HG03521 (cell line): Measurements from ENCODE around the gene TSPAN10.
"Not testable (repeated sequence)": the region's sequence is repeated elsewhere in the genome, so short reads cannot be mapped to it uniquely, and the experiment has no call there.

Experiments
- ATAC-seq: cut with Tn5 transposase; IDR thresholded peaks from one replicate; pipeline ENCODE4 v1.9.1; 2021; ENCODE audit warnings: mild to moderate bottlenecking, moderate library complexity; ENCODE audit not compliant: unreplicated experiment

TSPAN10 gene

GRCh38 chr17:81636505-81637288, at the start of gene TSPAN10, which contains the start of gene NPLOC4:
TSS of gene TSPAN10 (plus strand) at chr17:81637196. CDS start at chr17:81642413, 5,217 bp downstream.
TSS of gene NPLOC4 (minus strand) at chr17:81637112. CDS start at chr17:81636930, 182 bp downstream.
- ATAC-seq = peak; percentile 93

GRCh38 chr17:81589612-81590011, 47.4 kb upstream of the TSPAN10 start:
- ATAC-seq = no peak

DNA sequence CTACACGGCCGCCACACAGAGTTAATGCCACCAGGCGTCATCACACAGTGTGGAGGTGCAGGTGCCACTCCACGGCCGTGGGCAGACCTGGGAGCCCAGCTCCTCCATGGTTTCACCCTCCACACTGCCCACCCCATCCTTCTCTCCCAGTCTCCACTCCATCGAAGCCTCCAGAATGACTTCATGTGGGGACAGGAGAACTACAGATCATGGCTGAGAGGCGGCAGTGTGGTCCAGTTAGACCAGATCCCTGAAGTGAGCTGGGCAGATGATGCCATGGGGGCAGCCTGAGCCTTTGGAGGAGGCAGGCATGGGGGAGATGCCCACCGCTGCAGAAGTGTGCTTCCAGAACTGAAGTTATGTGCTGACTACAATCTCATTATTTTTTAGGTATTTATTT, 46.9 kb upstream of the TSPAN10 start:
- no peak for ATAC-seq

- ATAC-seq = no peak
These were observed 45.0 kb upstream of the TSPAN10 start for GRCh38 chr17:81591971-81592370.

DNA sequence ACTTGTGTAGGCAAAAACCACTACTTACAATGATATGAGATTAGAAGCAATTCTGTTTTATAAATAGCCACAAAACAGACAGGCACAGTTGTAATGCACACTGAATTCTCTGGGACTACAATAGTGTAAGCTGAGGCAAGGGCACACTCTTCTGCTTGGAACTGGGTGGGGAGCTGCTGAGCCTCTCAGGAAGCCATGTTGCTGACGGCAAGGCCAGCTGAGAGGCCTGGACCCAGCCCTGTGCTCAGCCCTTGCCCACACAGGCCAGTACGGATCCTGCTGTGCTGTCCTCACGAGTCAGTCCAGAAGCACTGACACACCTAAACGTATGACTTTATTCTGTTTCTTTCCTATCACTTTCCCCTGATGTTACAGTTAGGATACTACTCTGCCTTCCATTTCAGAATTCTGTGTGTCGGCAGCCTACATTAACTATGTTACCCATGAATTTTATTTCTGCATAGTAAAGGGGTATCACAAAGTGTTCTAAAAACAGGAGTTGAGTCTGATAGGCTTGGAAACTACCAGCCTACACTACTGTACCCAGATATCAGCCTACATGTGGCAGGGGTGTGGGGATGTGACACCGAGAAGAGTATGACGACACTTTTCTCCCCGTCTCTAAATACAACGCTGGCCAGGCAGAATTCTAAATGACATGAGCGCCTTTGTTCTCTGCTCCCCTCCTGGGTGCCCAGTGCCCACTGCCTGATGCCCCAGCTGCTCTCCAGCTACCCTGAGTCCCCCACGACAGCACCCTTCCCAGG, 43.7 kb upstream of the TSPAN10 start:
- no peak for ATAC-seq

- ATAC-seq = no peak
These were observed 37.1 kb upstream of the TSPAN10 start for GRCh38 chr17:81599719-81600486.

DNA sequence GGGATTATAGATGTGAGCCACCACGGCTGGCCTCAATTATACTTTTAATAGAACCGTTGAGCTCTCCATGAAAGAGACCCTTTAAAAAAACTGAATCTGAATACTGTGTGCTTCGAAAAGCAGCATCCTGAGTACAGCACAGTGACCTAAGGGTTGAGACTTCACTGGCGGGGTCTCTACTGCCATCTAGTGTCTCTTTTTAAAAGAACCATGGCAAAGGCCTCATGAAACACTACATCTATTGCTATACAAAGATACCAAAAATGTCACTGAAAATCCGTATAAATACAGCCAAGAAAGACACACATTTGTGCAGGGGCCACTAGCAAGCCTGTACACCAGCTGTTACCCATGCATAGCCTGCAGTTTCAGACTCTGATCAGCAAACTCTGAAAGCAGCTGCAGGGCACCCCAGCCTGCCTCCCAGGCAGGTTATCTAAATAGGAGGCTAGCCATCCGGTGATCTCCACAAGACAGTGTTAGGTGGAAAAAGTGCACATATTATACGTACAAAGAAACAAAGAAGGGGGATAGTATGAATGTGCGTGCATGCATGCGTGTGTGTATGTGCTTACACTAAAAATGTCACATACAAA, 35.4 kb upstream of the TSPAN10 start:
- no peak for ATAC-seq

GRCh38 chr17:81603846-81604610, 33.0 kb upstream of the TSPAN10 start:
- ATAC-seq = no peak

GRCh38 chr17:81607431-81607830, 29.6 kb upstream of the TSPAN10 start:
- no peak for ATAC-seq

DNA sequence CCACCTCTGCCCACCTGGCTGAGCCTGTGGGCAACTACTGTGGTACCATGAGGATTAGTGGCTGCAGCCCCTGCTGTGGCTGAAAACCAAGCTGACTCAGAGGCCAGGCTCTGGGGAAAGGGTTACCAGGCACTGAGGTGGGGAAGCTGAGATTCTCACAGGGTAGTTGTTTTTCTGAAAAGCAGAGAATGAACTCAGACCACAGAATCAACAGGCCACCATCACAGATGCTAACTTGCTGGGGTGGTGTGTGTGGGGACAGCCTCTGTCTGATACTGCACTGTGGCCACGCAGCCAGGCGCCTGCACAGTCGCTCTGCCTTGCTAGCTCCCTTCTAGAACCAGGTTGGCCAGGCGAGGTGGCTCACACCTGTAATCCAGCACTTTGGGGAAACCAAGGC, 28.9 kb upstream of the TSPAN10 start:
- ATAC-seq = no peak

- ATAC-seq = no peak
These were observed 28.4 kb upstream of the TSPAN10 start for GRCh38 chr17:81608605-81609004.

DNA sequence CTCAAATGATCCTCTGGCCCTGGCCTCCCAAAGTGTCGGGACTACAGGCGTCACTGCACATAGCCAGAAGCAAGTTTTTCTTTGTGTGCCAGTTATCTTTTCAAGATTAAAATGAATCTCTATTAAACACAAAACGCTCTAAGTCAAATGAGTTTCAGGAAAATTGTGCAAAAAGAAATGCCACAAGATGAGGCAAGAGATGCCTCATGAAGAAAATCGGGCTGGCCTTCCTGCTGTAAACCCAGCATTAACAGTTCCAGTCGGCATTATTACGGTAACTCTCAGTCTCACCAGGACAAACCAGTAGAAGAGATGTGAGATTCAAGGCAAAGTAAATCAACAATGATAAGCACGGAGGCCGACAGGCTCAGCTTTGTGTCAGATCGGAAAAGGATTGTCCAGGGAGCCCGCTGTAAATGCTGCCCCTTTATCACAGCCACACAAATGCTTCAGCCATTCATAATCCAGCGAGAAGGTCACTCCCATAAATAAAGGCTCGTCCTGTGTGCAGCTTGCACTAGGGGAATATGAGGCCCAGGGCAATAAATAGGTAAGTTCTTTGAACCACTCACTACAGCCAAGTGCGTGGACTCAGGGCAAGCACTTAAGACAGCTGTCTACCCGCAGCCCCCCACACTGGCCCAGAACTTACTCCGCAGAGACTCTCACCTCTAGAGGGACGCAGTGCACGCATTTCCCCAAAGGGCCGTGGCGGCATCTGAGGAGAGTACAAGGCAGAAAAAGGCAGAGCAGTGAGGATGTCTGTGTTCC, 27.3 kb upstream of the TSPAN10 start:
- ATAC-seq = no peak

DNA sequence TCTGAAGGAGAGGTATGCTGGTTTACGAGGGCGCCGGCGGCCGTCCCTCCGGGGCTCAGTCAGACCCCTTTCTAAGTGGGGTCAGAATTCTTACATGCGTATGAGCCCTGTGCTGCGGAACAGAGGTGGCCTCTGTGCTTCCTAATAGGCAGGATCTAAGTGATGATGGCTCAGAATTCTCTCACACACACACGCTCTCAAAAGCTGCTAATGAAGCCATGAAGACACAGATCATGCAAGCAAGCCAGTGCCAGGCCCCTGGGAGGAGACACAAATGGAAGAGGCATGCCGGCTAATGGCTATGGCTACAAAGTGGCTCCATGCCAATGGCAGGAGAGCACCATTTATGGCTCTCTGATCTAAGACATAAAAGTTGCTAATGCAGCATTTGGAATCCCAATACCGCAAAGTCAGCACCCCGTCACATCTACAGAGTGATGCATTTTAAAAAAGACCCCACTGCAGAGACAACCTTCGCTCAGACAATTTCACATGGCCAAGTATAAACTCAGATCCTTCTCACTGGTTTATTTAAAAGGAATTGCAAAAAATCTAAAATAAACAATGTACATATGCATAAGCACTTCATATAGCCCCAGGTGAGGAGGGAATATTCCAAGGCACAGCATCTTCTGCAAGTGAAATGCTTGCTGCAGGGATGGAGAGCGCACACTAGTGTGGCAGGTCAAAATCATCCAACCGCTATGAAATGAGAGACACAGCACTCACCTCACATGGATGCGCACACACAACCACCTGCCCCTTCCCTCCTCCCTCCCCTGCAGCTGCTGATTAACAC, 24.6 kb upstream of the TSPAN10 start:
- no peak for ATAC-seq

DNA sequence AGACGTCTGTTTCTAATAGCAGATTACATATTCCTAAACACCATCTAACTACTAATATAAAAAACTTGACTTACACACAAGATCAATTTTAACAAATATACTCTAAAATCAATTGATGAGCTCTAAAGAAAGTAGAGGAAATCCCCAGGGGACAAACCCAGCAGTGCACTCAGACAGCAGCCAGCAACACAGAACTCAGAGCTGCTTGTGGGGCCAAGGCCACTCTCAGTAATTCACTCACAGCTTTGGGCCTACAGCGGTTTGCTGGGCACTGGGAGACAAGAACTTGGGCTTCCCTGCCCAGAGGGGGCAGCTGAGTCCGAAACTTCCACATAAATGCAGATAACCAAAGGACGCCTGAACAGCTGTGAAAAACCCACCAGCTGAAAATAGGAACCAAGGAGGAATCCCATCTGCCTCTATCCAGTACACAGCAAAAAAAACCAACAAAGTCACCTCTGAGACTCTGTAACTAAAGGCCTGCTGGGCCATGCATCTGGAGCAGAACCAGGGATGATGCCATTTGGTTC, 21.5 kb upstream of the TSPAN10 start:
- no peak for ATAC-seq

DNA sequence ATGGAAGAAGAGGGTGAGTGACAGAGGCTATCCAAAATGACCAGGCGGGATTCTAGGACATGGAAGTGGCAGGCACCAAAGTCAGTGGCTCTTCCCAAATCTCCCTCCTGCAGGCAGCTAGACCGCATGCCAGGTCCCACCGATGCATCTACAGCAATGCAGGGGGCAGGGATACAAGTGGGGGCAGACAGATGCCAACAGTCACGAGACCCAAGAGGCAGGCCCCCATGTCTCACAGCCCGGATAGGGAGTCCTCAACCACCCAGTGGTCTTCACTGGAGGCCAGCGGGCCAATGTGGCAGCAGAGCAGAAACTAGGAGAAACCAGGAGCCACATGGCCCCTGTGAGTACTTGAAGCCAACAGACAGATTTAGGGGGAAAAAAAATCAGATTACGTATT, 20.1 kb upstream of the TSPAN10 start:
- ATAC-seq = no peak

- ATAC-seq = not testable (repeated sequence)
These were observed 18.7 kb upstream of the TSPAN10 start for GRCh38 chr17:81618307-81618706.

DNA sequence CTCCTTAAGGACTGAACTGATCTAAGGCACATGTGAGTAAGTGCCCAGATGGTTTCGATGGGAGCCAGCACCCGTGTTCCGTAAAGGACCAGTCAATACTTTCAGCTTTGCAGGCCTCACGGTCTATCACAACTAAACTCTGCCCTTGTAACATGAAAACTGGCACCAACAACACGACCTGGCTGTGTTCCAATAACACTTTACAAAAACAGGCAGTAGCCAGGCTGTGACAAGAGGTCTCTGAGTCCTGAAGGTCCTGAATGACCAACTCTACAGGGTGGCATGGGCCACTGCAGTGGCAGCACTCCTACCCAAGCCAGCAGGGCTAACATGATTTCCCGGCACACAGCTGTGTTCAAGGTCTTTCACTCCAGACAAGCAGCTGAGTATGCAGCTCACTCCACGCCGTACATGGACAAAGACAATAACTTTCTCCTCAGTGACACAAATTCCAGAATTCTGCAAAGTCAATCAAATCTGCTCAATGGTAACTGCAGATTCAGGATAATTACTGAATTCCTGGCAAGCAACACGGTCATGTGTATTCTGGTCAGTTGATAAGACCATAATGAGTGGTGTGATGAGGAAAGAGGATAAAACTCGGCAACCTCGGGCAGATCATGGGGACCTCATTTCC, 15.4 kb upstream of the TSPAN10 start:
- no peak for ATAC-seq

- no peak for ATAC-seq
These were observed 6.7 kb upstream of the TSPAN10 start for GRCh38 chr17:81630274-81630673.
